H1 (cell line): ENCODE data around the gene OR1I1. TPM values are rescaled to one million over a fixed set of nuclear protein-coding genes. Genes with fewer than 3 reads are reported as not detected.

Source experiments
- CHD7 ChIP-seq: fragments of 300-600 bp; sonication (generic); IDR thresholded peaks from 2 replicates; pipeline ENCODE4 v1.7.1; 2012; ENCODE audit warnings: low read length, moderate library complexity, mild to moderate bottlenecking, inconsistent platforms; ENCODE audit not compliant: insufficient replicate concordance
- CTBP2 ChIP-seq: IDR thresholded peaks from 2 replicates; pipeline ENCODE4 v1.7.0; 2011; ENCODE audit warnings: borderline replicate concordance, mild to moderate bottlenecking, moderate library complexity, mixed read lengths, low read length; ENCODE audit not compliant: insufficient read depth, insufficient read length
- EGR1 ChIP-seq: IDR thresholded peaks from 2 replicates; pipeline ENCODE4 v1.6.1; 2011; ENCODE audit warnings: low read depth, low read length, borderline replicate concordance
- EZH2 ChIP-seq: fragments of 200-600 bp; sonication (generic); IDR thresholded peaks from 2 replicates; pipeline ENCODE4 v1.7.1; 2012; ENCODE audit warnings: low read depth, mild to moderate bottlenecking, moderate library complexity, low read length, inconsistent platforms; ENCODE audit not compliant: severe bottlenecking
- MAFK ChIP-seq: IDR thresholded peaks from 2 replicates; pipeline ENCODE4 v1.6.1; 2012; ENCODE audit warnings: low read depth, mild to moderate bottlenecking, improper control_type of control experiment, low read length
- SP4 ChIP-seq: IDR thresholded peaks from 2 replicates; pipeline ENCODE4 v1.6.1; 2012; ENCODE audit warnings: low read length, inconsistent platforms
- TCF12 ChIP-seq: IDR thresholded peaks from 2 replicates; pipeline ENCODE4 v1.6.1; 2011; ENCODE audit warnings: low read depth, mild to moderate bottlenecking, low read length
- polyA plus RNA-seq, 7 experiments: library from polyadenylated mRNA; depleted of rRNA in 3 of 7; stranded (reverse) in 5 of 7; unstranded in 2 of 7; fragments of >200 nt in 5 of 7; fragments of 200-250 nt in 2 of 7; gene quantifications; 1 replicate in 5 of 7; 2 replicates in 1 of 7; 4 replicates in 1 of 7; pipeline versions ENCODE4 v1.2.1 to v1.2.3, GENCODE V29; 2011 to 2013; ENCODE audit warnings: missing spikeins in 2 of 7, mixed read lengths in 2 of 7
- total RNA-seq: library from RNA; stranded (reverse); fragmentation: NEBNext Ultra II Directional; extraction: Animal tissue kit (Norgen Biotek cat#: 25700); gene quantifications from 2 replicates; pipeline ENCODE4 v1.2.1, GENCODE V29; 2021
- TF ChIP-seq, protein P1 (sequence below): IDR thresholded peaks from 2 replicates; pipeline ENCODE4 v1.6.1; 2012; ENCODE audit warnings: inconsistent platforms

The OR1I1 gene
- total and polyA plus RNA-seq, 2 of the 8 experiments (the other 6 are each of a cell fraction or from before 2014, with no cell fraction given) = not detected

DNA sequence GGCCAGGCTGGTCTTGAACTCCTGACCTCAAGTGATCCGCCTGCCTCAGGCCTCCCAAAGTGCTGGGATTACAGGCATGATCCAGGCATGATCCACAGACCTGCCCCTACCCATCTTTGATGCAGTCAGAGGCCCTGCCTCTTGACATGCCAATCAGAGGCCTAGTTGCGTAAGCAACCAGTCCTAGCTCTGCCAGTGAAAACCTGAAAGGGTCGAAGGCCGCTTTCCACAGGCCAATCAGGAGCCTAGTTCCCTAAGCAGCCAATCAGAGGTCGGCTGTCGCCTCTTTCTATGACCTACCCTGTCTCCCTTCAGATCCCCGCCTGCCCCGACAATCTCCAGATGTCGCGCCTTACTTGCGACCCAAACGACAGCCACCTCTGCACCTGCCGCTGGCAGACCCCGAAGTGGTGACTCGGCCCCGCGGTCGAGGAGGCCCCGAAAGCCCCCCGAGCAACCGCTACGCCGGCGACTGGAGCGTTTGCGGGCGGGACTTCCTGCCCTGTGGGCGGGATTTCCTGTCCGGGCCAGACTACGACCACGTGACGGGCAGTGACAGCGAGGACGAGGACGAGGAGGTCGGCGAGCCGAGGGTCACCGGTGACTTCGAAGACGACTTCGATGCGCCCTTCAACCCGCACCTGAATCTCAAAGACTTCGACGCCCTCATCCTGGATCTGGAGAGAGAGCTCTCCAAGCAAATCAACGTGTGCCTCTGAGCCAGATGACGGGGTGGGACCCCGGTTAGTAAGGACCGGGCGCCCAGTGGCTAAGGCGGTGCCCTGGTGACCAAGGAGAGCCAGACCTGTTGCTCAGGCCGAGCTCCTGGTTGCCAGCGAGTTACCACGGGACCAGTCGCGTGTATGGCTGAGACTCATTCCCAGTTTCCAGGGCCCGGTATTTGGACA, 31.5 kb downstream of the OR1I1 start (continued):
- TF ChIP-seq, protein P1, sequence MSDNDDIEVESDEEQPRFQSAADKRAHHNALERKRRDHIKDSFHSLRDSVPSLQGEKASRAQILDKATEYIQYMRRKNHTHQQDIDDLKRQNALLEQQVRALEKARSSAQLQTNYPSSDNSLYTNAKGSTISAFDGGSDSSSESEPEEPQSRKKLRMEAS = peak; percentile 42; the same call in 1 of the 2 replicates
- TF ChIP-seq TCF12 = no peak
- TF ChIP-seq SP4 = no peak
- TF ChIP-seq CTBP2 = no peak
- no peak for TF ChIP-seq CHD7
- TF ChIP-seq EZH2 = no peak
- no peak for TF ChIP-seq MAFK
- no peak for TF ChIP-seq EGR1
- TF ChIP-seq, all 59 proteins: peak for 4
